ENCODE data around the gene UCHL5.
"Not testable (repeated sequence)": the region's sequence is repeated elsewhere in the genome, so short reads cannot be mapped to it uniquely, and the experiment has no call there.

UCHL5 gene

GRCh38 chr1:193005785-193006184 is 53.4 kb downstream of the UCHL5 start:
- DNase-seq, result no peak

- no peak for DNase-seq
Measured at GRCh38 chr1:192998536-192998935, 60.6 kb downstream of the UCHL5 start.

GRCh38 chr1:192994141-192994540 is 65.0 kb downstream of the UCHL5 start:
- no peak for DNase-seq

- no peak for DNase-seq
Measured at GRCh38 chr1:192993426-192994085, 65.6 kb downstream of the UCHL5 start.

- not testable (repeated sequence) for DNase-seq
Measured at GRCh38 chr1:192986748-192987334, 72.3 kb downstream of the UCHL5 start.

- DNase-seq, result no peak
Measured at GRCh38 chr1:192986110-192986747, 72.9 kb downstream of the UCHL5 start.

GRCh38 chr1:192984080-192984479 is 75.1 kb downstream of the UCHL5 start:
- no peak for DNase-seq

GRCh38 chr1:192983349-192983980 is 75.7 kb downstream of the UCHL5 start:
- no peak for DNase-seq

- DNase-seq, result no peak
Measured at GRCh38 chr1:192980856-192981255, 78.3 kb downstream of the UCHL5 start.

GRCh38 chr1:192980334-192980733 is 78.8 kb downstream of the UCHL5 start:
- not testable (repeated sequence) for DNase-seq

GRCh38 chr1:192979542-192979941 is 79.6 kb downstream of the UCHL5 start:
- no peak for DNase-seq

GRCh38 chr1:192978195-192978710 is 80.9 kb downstream of the UCHL5 start:
- DNase-seq, result no peak

GRCh38 chr1:192977089-192977706 is 82.0 kb downstream of the UCHL5 start:
- peak; percentile 41 for DNase-seq

- DNase-seq, result no peak
Measured at GRCh38 chr1:192976576-192976975, 82.6 kb downstream of the UCHL5 start.

- no peak for DNase-seq
Measured at GRCh38 chr1:192974701-192975100, 84.5 kb downstream of the UCHL5 start.

- DNase-seq, result peak; percentile 29
Measured at GRCh38 chr1:192973988-192974387, 85.2 kb downstream of the UCHL5 start.

- no peak for DNase-seq
Measured at GRCh38 chr1:192973202-192973601, 86.0 kb downstream of the UCHL5 start.

GRCh38 chr1:192969091-192969490 is 90.1 kb downstream of the UCHL5 start:
- DNase-seq, result no peak

- no peak for DNase-seq
Measured at GRCh38 chr1:192968323-192968722, 90.8 kb downstream of the UCHL5 start.

GRCh38 chr1:192967901-192968300 is 91.3 kb downstream of the UCHL5 start:
- DNase-seq, result no peak

- DNase-seq, result no peak
Measured at GRCh38 chr1:192967211-192967877, 91.8 kb downstream of the UCHL5 start.

GRCh38 chr1:192966073-192966472 is 93.1 kb downstream of the UCHL5 start:
- DNase-seq, result no peak

GRCh38 chr1:192962901-192963300 is 96.3 kb downstream of the UCHL5 start:
- DNase-seq, result no peak

Data from NCI-H1105 treated with DMSO at 0.1 percent for 48 hours (cell line).